Mammary epithelial cell (primary cell): ENCODE results near the gene ANO4.

Experiments used
- CTCF ChIP-seq, 2 donors: IDR thresholded peaks in 1 of 2; conservative IDR thresholded peaks in 1 of 2; 2 replicates each; pipeline ENCODE4 v1.5.1; 2011 to 2012; ENCODE audit warnings: inconsistent platforms in 2 of 2, low read length in 2 of 2, mild to moderate bottlenecking in 2 of 2, control low read depth in 1 of 2, low read depth in 1 of 2; ENCODE audit not compliant: insufficient read depth in 1 of 2; ENCODE audit errors: extremely low read depth in 1 of 2
- EZH2 ChIP-seq: IDR thresholded peaks from 2 replicates; pipeline ENCODE4 v1.6.1; 2012; ENCODE audit warnings: low read length, inconsistent platforms, borderline replicate concordance

DNA sequence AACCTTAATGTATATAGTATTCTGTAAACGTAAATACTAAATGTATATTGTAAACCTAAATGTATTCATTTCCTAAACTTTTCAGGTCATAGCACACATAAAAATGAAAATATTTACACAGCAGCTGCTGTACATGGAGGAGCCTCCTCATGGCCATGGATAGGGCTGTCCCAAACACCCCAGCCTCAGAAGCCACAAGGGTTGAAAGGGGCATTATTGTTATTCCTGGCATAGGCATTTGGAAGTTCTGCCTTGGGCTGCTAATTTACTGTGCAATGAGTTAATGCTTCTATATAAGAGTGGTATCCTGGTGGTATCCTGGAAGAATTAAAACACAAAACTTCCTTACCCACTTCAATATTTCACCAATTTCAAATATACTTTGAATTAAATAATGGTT, 256.1 kb downstream of the ANO4 start:
- TF ChIP-seq CTCF (conservative IDR thresholded peaks at IDR 0.05 in 1 of 2, IDR thresholded peaks at IDR 0.05 in 1 of 2; ENCODE audit: extremely low read depth in 1 of 2, insufficient read depth in 1 of 2, low read depth in 1 of 2, low read length in 2 of 2) (no peak), EZH2 (no peak)
